ENCODE measurements around the gene MATK.
"Not testable (repeated sequence)": the region's sequence is repeated elsewhere in the genome, so short reads cannot be mapped to it uniquely, and the experiment has no call there.

The MATK gene

DNA sequence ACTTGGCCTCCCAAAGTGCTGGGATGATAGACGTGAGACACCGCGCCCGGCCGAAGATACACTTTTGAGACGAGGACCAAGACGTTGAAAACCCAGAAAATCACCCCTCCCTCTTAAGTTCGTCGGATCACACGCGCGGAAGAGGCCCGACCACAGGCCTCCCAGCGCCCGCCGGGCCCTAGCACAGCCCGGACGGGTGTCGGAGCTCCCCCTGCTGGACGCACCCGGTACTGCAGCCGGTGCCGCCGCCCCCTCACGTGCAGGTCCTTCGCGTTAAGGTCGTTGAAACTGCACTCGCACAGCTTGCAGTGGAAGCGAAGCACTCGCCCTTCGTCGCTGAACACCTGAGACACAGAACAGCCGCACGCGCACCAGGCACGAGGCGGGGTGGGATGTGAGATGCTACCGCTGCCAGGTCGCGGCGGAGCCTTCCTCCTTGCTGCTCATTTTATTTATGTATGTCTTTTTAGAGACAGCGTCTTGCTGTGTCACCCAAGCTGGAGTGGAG is 35.7 kb upstream of the MATK start:
- peak; percentile 84 for DNase-seq (ENCODE audit: low spot score)
- Mint-ChIP-seq H3K4me1 (ENCODE audit: low read depth) (peaks cover 13% of the 10 kb centered on the region), H3K9me3 (no peaks in the 10 kb centered on the region), H3K4me3 (peak overlapping the region; percentile 18), H3K36me3 (ENCODE audit: low read depth) (no peaks in the 10 kb centered on the region), H3K27me3 (ENCODE audit: low read depth) (no peaks in the 10 kb centered on the region), H3K27ac (peak overlapping the region; percentile 3)

- Mint-ChIP-seq H3K36me3 (ENCODE audit: low read depth) (no peaks in the 10 kb centered on the region), H3K27me3 (ENCODE audit: low read depth) (no peaks in the 10 kb centered on the region), H3K4me1 (ENCODE audit: low read depth) (peaks cover 13% of the 10 kb centered on the region), H3K4me3 (no peak overlapping the region), H3K9me3 (no peaks in the 10 kb centered on the region), H3K27ac (no peak overlapping the region)
- no peak for DNase-seq (ENCODE audit: low spot score)
These were observed 35.0 kb upstream of the MATK start for GRCh38 chr19:3821156-3821555.

- no peaks in the 10 kb centered on the region for H3K9me3 Mint-ChIP-seq
- no peak overlapping the region for H3K4me3 Mint-ChIP-seq
- DNase-seq (ENCODE audit: low spot score) = no peak
- H3K27ac Mint-ChIP-seq = no peak overlapping the region
- no peaks in the 10 kb centered on the region for H3K36me3 Mint-ChIP-seq (ENCODE audit: low read depth)
- no peaks in the 10 kb centered on the region for H3K27me3 Mint-ChIP-seq (ENCODE audit: low read depth)
- peaks cover 13% of the 10 kb centered on the region for H3K4me1 Mint-ChIP-seq (ENCODE audit: low read depth)
These were observed 33.8 kb upstream of the MATK start for GRCh38 chr19:3819989-3820388.

DNA sequence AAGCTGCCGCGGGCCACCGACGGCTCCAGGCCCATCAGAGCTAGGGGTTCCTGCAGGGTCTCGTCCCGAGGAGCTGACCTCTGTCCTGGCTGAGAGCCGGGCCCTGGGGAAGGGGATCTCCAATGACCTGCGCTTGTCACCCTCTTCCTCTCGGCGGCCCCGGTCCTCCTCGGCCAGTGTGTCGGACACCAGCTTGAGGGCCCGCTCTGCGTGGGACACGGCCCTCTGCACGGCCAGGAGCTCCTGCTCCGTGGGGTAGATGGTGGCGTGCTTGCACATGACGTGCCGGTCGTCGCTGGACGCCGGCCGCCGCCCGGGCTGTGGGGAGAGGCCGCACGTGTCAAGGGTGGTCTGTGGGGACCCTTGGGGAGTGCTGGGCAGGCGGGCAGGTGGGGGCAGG is 32.7 kb upstream of the MATK start:
- H3K9me3 Mint-ChIP-seq = no peaks in the 10 kb centered on the region
- H3K27me3 Mint-ChIP-seq (ENCODE audit: low read depth) = no peaks in the 10 kb centered on the region
- peaks cover 20% of the 10 kb centered on the region for H3K4me1 Mint-ChIP-seq (ENCODE audit: low read depth)
- H3K4me3 Mint-ChIP-seq = no peak overlapping the region
- H3K27ac Mint-ChIP-seq = no peak overlapping the region
- DNase-seq (ENCODE audit: low spot score) = no peak
- H3K36me3 Mint-ChIP-seq (ENCODE audit: low read depth) = no peaks in the 10 kb centered on the region

- H3K27ac Mint-ChIP-seq = no peak overlapping the region
- H3K27me3 Mint-ChIP-seq (ENCODE audit: low read depth) = no peaks in the 10 kb centered on the region
- peak; percentile 65 for DNase-seq (ENCODE audit: low spot score)
These were observed 32.3 kb upstream of the MATK start for GRCh38 chr19:3818466-3818865.

DNA sequence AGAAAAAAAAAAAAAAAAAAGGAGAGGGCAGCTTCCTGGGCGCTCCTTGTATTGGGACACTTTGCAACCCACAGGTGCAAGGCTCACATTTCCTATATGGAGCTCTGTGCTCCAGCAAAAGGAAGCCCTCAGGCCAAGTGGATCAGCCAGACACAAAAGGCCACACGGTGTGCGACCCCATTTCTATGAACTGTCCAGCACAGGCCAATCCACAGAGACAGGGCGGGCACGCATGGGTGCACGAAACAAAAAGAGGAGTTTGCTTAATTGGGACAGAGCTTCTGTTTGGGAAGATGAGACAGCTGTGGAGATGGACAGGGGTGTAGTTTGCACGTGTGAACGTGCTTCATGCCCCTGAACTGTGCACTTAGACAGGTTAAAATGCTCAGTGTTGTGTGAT is 31.6 kb upstream of the MATK start:
- Mint-ChIP-seq H3K27ac (no peak overlapping the region), H3K9me3 (no peaks in the 10 kb centered on the region), H3K4me3 (no peak overlapping the region), H3K36me3 (ENCODE audit: low read depth) (no peaks in the 10 kb centered on the region), H3K27me3 (ENCODE audit: low read depth) (no peaks in the 10 kb centered on the region), H3K4me1 (ENCODE audit: low read depth) (peaks cover 30% of the 10 kb centered on the region)
- no peak for DNase-seq (ENCODE audit: low spot score)

More at GRCh38 chr19:3818466-3818865, 32.3 kb upstream of the MATK start:
- H3K9me3 Mint-ChIP-seq = no peaks in the 10 kb centered on the region
- no peaks in the 10 kb centered on the region for H3K36me3 Mint-ChIP-seq (ENCODE audit: low read depth)
- H3K4me3 Mint-ChIP-seq = no peak overlapping the region
- peaks cover 25% of the 10 kb centered on the region for H3K4me1 Mint-ChIP-seq (ENCODE audit: low read depth)

GRCh38 chr19:3816566-3817218 is 30.5 kb upstream of the MATK start:
- no peaks in the 10 kb centered on the region for H3K36me3 Mint-ChIP-seq (ENCODE audit: low read depth)
- no peak for DNase-seq (ENCODE audit: low spot score)
- peaks cover 33% of the 10 kb centered on the region for H3K4me1 Mint-ChIP-seq (ENCODE audit: low read depth)
- no peak overlapping the region for H3K27ac Mint-ChIP-seq
- H3K4me3 Mint-ChIP-seq = no peak overlapping the region
- H3K9me3 Mint-ChIP-seq = no peaks in the 10 kb centered on the region
- no peaks in the 10 kb centered on the region for H3K27me3 Mint-ChIP-seq (ENCODE audit: low read depth)

GRCh38 chr19:3816148-3816547 is 30.0 kb upstream of the MATK start:
- H3K4me3 Mint-ChIP-seq; H3K9me3 Mint-ChIP-seq; H3K27ac Mint-ChIP-seq; DNase-seq (ENCODE audit: low spot score); H3K27me3 Mint-ChIP-seq (ENCODE audit: low read depth); H3K36me3 Mint-ChIP-seq (ENCODE audit: low read depth): not testable (repeated sequence)
- peaks cover 31% of the 10 kb centered on the region for H3K4me1 Mint-ChIP-seq (ENCODE audit: low read depth)

DNA sequence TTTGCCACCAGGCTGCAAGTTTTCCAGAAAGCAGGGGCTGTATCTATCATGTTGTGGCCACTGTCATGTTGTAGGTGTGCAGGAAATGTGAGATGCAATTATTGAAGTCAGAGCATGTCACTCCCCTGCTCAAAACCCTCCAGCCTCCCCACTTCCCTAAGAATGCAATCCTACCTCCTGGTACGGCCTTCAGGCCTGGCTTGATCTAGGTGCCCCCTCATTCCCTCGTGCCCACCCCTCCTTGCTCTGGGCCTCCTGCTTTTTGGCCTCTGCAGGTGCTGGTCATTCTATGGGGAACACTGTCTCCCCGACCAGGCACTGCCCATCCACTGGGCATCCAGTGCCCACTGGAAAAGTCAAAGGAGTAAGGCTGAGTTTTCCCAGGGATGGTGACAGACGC is 28.5 kb upstream of the MATK start:
- Mint-ChIP-seq H3K4me3 (no peak overlapping the region), H3K4me1 (ENCODE audit: low read depth) (peaks cover 31% of the 10 kb centered on the region), H3K9me3 (no peaks in the 10 kb centered on the region)

DNA sequence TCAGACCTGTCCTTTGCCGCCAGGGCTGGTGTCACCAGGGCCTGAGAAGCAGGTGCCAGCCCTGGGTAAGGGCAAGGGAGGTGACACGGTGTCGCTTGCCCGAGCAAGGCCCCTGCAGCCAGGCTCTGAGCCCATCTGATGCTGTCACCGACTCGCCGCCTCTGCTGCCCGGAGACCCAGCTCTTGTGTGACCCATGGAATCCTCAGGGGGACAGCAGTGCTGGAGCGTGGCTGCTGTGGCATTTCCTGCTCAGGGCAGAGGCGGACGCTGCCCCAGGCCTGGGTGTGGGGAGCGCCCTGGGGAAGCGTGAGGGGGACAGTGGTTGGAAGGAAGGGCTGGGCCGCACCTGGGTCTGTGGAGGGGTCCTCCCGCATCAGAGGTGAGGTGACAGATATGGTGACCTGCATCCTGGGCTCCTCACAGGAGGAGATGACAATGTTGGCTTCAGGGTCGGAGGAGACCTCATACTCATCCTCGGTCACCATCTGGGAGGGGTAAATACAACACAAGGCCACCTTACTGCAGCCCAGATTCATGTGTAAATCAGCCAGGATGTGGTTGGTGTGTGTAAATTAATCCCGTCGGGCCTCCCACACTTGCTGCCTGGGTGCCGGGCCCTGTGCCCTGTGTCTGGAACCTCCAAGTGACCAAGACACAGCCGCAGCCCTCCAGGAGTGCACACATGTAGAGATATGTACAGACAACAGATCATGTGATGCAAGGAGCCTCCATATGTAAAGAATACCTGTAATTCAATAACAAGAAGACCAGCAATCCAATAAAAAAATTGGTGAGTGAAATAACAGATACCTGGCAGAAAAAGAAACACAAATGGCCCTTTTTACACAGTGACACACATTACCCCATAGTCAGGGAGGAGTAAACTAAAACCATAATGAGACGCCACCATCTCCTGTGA is 27.6 kb upstream of the MATK start:
- peak overlapping the region; percentile 79 for H3K27ac Mint-ChIP-seq
- H3K9me3 Mint-ChIP-seq = no peaks in the 10 kb centered on the region
- H3K36me3 Mint-ChIP-seq (ENCODE audit: low read depth) = no peaks in the 10 kb centered on the region
- H3K27me3 Mint-ChIP-seq (ENCODE audit: low read depth) = no peaks in the 10 kb centered on the region
- peaks cover 31% of the 10 kb centered on the region for H3K4me1 Mint-ChIP-seq (ENCODE audit: low read depth)
- no peak for DNase-seq (ENCODE audit: low spot score)
- peak overlapping the region; percentile 26 for H3K4me3 Mint-ChIP-seq

More for the DNA sequence above, 28.5 kb upstream of the MATK start:
- Mint-ChIP-seq H3K27ac (peak overlapping the region; percentile 79), H3K27me3 (ENCODE audit: low read depth) (no peaks in the 10 kb centered on the region), H3K36me3 (ENCODE audit: low read depth) (no peaks in the 10 kb centered on the region)
- no peak for DNase-seq (ENCODE audit: low spot score)

DNA sequence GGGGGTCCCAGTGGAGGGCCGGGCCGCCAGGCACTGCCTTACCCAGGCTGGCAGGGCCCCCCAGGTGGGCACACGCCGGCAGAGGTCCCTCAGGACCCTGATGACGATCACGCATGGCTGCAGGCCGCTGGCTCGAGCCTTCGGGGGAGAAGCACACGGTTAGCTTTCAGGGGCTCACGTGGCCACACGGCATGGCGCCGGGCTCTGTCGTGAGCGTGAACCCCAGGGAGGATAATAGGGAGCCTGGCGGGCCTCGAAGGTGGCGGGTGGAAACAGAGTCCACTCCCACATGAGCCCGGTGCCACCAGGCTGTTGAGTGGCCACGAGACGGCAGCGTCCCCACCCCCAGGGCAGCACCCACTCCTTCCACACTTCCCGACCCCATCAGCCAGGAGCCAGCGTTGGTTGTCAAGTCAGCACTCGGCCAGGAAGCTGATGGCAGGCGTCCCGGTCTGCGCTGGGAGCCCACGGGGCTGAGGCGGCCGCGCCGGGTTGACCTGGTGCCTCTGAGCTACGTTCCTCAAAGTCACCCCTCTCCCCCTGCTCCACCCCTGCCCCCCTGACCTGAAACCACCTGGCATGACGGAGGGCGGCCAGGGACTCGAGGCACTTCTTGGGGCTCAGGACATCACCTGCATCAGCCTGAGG is 24.7 kb upstream of the MATK start:
- H3K4me3 Mint-ChIP-seq = no peak overlapping the region
- H3K36me3 Mint-ChIP-seq (ENCODE audit: low read depth) = no peaks in the 10 kb centered on the region
- no peak overlapping the region for H3K27ac Mint-ChIP-seq
- no peak for DNase-seq (ENCODE audit: low spot score)
- no peaks in the 10 kb centered on the region for H3K27me3 Mint-ChIP-seq (ENCODE audit: low read depth)
- H3K4me1 Mint-ChIP-seq (ENCODE audit: low read depth) = peaks cover 23% of the 10 kb centered on the region
- H3K9me3 Mint-ChIP-seq = no peaks in the 10 kb centered on the region

DNA sequence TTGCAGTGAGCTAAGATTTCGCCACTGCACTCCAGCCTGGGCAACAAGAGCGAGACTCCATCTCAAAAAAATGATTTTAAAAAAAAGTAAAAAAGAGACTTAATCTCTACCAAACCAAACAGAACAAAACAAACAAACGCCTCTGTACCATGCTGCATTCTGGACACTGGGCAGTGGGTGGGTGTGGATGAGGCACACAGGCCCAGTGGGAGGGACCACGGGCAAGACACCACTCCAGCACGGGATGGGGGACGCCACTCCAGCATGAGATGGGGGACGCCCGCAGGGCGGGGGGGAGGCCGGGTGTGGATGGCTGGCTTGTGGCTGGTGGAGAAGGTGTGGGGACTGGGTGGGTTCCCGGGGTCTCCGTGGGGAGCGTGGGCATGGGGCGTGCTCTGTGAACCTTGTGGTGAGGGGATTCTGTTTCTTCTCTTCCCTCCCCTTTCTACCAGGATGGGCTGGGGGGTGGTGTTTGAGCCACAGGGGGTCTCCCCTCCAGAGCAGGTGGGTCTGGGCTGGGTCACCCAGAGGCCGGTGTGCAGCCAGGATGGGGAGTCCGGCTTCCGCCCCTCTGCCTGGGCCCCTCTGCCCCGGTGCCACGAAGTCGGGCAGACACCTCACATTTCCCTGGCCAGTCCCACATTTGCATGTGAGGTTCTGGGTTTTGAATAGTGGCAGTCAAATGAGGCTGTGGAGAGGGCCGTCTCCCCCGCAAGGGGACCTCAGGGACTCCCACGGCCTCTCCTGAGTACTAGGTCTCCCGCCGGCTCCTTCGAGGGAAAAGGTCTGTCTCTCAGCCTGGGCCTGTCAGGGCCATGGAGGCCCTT is 23.9 kb upstream of the MATK start:
- Mint-ChIP-seq H3K4me3 (no peak overlapping the region), H3K4me1 (ENCODE audit: low read depth) (peaks cover 23% of the 10 kb centered on the region), H3K27me3 (ENCODE audit: low read depth) (no peaks in the 10 kb centered on the region), H3K36me3 (ENCODE audit: low read depth) (no peaks in the 10 kb centered on the region), H3K9me3 (no peaks in the 10 kb centered on the region), H3K27ac (no peak overlapping the region)
- DNase-seq (ENCODE audit: low spot score) = no peak

DNA sequence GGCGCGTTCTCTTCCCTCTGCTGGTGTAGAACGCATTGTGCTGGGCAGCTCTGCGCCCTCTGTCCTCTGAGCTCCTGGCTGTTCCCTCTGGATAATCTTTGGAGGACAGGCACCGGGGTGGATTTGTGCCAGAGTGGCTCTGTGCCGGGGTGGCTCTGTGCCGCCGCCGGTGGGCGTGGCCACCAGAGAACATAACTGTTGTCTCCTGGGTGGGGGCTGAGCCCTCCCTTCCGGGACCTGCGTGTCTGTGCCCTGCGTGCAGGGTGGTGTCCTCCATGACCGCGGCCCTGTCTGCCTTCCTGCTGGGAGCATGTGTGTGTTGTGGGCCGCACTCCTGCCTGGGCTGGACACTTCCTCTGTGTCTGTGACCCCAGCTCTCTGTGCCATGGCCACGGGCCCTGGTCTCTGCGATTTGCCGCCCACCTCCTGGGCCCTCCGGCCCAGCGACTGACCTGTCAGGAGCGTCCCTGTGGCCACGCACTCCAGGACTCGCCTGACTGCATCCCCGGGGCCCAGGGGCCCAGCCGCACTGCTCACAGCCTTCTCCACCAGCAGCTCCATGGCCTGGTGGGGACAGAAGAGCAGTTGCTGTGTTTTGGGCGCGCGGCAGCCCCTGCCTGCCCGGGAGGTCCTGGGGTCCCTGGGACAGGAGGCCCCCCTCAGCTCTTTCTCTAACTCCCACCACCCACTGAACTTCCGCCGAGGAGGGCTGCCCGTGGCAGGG is 22.4 kb upstream of the MATK start:
- peaks cover 13% of the 10 kb centered on the region for H3K4me1 Mint-ChIP-seq (ENCODE audit: low read depth)
- no peaks in the 10 kb centered on the region for H3K9me3 Mint-ChIP-seq
- no peaks in the 10 kb centered on the region for H3K36me3 Mint-ChIP-seq (ENCODE audit: low read depth)
- no peak overlapping the region for H3K27ac Mint-ChIP-seq
- DNase-seq (ENCODE audit: low spot score) = no peak
- no peaks in the 10 kb centered on the region for H3K27me3 Mint-ChIP-seq (ENCODE audit: low read depth)
- H3K4me3 Mint-ChIP-seq = no peak overlapping the region
